Measurements from ENCODE around the gene PNMT. TPM values are rescaled to one million over a fixed set of nuclear protein-coding genes. Genes with fewer than 3 reads are reported as not detected.

Gene PNMT
- total and polyA plus RNA-seq, 2 donors (not counting 3 experiments of a cell fraction or from before 2014, with no cell fraction given): 0.11 TPM; not detected in 1

DNA sequence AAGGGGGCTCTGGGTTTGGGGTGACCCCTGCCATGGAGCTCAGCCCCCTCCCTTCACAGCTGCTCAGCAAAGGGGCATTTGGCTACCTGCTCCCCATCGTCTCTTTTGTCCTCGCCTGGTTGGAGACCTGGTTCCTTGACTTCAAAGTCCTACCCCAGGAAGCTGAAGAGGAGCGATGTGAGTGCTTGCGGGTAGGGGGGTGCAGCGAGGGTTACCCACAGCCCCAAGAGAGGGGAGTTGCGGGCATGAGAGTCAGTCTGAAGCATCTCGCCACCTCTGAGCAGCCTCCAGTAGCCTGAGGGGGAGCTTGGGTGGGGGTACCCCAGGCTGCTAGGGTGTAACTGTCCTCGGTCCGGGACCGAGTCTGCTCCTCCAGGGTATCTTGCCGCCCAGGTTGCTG is 9.9 kb upstream of the PNMT start:
- Histone ChIP-seq H3K27ac (ENCODE audit: insufficient read depth, low read depth, low read length) (no peak overlapping the region), H3K4me1 (ENCODE audit: control insufficient read depth, extremely low read depth, insufficient read depth, low read length) (peaks cover 16% of the 10 kb centered on the region), H3K9me3 (replicated peaks; ENCODE audit: control insufficient read depth, insufficient read depth, low read length) (no peaks in the 10 kb centered on the region), H2AFZ (ENCODE audit: low read depth, low read length) (no peak overlapping the region), H3K27me3 (ENCODE audit: control insufficient read depth in 2 of 2, insufficient read depth in 2 of 2, low read length in 2 of 2) (no peaks in the 10 kb centered on the region), H3K79me2 (ENCODE audit: control insufficient read depth, insufficient read depth, low read length) (no peaks in the 10 kb centered on the region), H3K9ac (replicated peaks; ENCODE audit: extremely low read depth, insufficient read depth, low read length) (no peak overlapping the region), H4K20me1 (replicated peaks; ENCODE audit: control insufficient read depth, extremely low read depth, insufficient read depth, low read length) (no peaks in the 10 kb centered on the region), H3K36me3 (ENCODE audit: control insufficient read depth in 2 of 2, extremely low read depth in 1 of 2, insufficient read depth in 2 of 2, low read length in 2 of 2) (peaks cover 0 to 2% of the 10 kb centered on the region in 2 experiments), H3K4me2 (ENCODE audit: insufficient read depth, low read length) (no peak overlapping the region), H3K9me1 (replicated peaks; ENCODE audit: control insufficient read depth, extremely low read depth, insufficient read depth, low read length) (no peaks in the 10 kb centered on the region), H3K4me3 (replicated peaks in 1 of 3; ENCODE audit: insufficient read depth in 1 of 3, low read depth in 1 of 3, low read length in 3 of 3) (no peak overlapping the region)
- ChIA-PET POLR2A (no interaction called here), CTCF (interaction anchor here (1.1 kb wide), 1 partner anchor 35 kb away, joined by 3 read pairs; no protein-coding TSS in a partner anchor)
- dilution Hi-C loops (cut with MboI; ENCODE audit: extremely low pct_ligation_motif_present, low sequenced_read_pairs) (no loop called here), intact Hi-C loops (cut with micrococcal nuclease) (no loop called here)
- DNase-seq (ENCODE audit: low read depth, low spot score): no peak
- no peak for FAIRE-seq
- no TSS peak for BruUV-seq (replicated peaks)
- TF ChIP-seq, protein P1, sequence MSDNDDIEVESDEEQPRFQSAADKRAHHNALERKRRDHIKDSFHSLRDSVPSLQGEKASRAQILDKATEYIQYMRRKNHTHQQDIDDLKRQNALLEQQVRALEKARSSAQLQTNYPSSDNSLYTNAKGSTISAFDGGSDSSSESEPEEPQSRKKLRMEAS (IDR thresholded peaks at IDR 0.05; ENCODE audit: insufficient read depth, insufficient read length): no peak
- no peak for TF ChIP-seq EZH2 (IDR thresholded peaks at IDR 0.05; ENCODE audit: borderline replicate concordance, low read depth, low read length, severe bottlenecking)

DNA sequence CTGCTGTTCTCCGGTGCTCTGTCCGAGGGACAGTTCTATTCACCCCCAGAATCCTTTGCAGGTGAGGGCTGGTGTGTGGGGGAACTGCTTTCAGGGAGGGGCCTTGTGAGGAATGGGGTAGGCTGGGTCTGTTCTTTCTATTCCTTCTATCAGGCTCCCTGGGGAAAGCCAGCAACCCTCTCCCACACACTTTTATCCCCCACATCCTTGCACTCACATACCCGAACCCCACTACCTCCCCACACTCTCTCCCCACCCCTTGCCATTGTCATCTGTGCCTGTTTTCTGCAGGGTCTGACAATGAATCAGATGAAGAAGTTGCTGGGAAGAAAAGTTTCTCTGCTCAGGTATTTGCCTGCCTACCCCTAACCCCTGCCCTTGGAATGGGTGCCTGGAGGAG is 9.5 kb upstream of the PNMT start:
- Histone ChIP-seq H3K9me1 (replicated peaks; ENCODE audit: control insufficient read depth, extremely low read depth, insufficient read depth, low read length) (no peaks in the 10 kb centered on the region), H2AFZ (ENCODE audit: low read depth, low read length) (no peak overlapping the region), H3K4me2 (ENCODE audit: insufficient read depth, low read length) (no peak overlapping the region), H3K9me3 (replicated peaks; ENCODE audit: control insufficient read depth, insufficient read depth, low read length) (no peaks in the 10 kb centered on the region), H3K36me3 (ENCODE audit: control insufficient read depth in 2 of 2, extremely low read depth in 1 of 2, insufficient read depth in 2 of 2, low read length in 2 of 2) (peaks cover 0 to 2% of the 10 kb centered on the region in 2 experiments), H3K4me1 (ENCODE audit: control insufficient read depth, extremely low read depth, insufficient read depth, low read length) (peaks cover 16% of the 10 kb centered on the region), H4K20me1 (replicated peaks; ENCODE audit: control insufficient read depth, extremely low read depth, insufficient read depth, low read length) (no peaks in the 10 kb centered on the region), H3K27ac (ENCODE audit: insufficient read depth, low read depth, low read length) (no peak overlapping the region), H3K9ac (replicated peaks; ENCODE audit: extremely low read depth, insufficient read depth, low read length) (no peak overlapping the region), H3K27me3 (ENCODE audit: control insufficient read depth in 2 of 2, insufficient read depth in 2 of 2, low read length in 2 of 2) (no peaks in the 10 kb centered on the region), H3K4me3 (replicated peaks in 1 of 3; ENCODE audit: insufficient read depth in 1 of 3, low read depth in 1 of 3, low read length in 3 of 3) (no peak overlapping the region), H3K79me2 (ENCODE audit: control insufficient read depth, insufficient read depth, low read length) (no peaks in the 10 kb centered on the region)
- FAIRE-seq: no peak
- CTCF ChIA-PET: interaction anchor here (1.1 kb wide), 1 partner anchor 35 kb away, joined by 3 read pairs; no protein-coding TSS in a partner anchor
- DNase-seq (ENCODE audit: low read depth, low spot score): no peak
- BruUV-seq (replicated peaks): no TSS peak
- dilution Hi-C loops (cut with MboI; ENCODE audit: extremely low pct_ligation_motif_present, low sequenced_read_pairs) (no loop called here), intact Hi-C loops (cut with micrococcal nuclease) (no loop called here)
- TF ChIP-seq MYC (IDR thresholded peaks at IDR 0.05; ENCODE audit: low read depth, low read length): no peak
- no peak for TF ChIP-seq GATA2 (IDR thresholded peaks at IDR 0.05; ENCODE audit: insufficient read depth, insufficient read length, low read depth, low read length)
- TF ChIP-seq, protein P2, sequence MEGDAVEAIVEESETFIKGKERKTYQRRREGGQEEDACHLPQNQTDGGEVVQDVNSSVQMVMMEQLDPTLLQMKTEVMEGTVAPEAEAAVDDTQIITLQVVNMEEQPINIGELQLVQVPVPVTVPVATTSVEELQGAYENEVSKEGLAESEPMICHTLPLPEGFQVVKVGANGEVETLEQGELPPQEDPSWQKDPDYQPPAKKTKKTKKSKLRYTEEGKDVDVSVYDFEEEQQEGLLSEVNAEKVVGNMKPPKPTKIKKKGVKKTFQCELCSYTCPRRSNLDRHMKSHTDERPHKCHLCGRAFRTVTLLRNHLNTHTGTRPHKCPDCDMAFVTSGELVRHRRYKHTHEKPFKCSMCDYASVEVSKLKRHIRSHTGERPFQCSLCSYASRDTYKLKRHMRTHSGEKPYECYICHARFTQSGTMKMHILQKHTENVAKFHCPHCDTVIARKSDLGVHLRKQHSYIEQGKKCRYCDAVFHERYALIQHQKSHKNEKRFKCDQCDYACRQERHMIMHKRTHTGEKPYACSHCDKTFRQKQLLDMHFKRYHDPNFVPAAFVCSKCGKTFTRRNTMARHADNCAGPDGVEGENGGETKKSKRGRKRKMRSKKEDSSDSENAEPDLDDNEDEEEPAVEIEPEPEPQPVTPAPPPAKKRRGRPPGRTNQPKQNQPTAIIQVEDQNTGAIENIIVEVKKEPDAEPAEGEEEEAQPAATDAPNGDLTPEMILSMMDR (IDR thresholded peaks at IDR 0.05; ENCODE audit: extremely low read depth in 1 of 2, insufficient read depth in 1 of 2, low read depth in 1 of 2, low read length in 2 of 2): no peak
- TF ChIP-seq POLR2AphosphoS5 (IDR thresholded peaks at IDR 0.05; ENCODE audit: insufficient read depth, low read depth, low read length): no peak
- no peak for TF ChIP-seq JUN (IDR thresholded peaks at IDR 0.05; ENCODE audit: borderline replicate concordance, insufficient read depth, insufficient read length, low read depth)
- TF ChIP-seq, protein P1 (IDR thresholded peaks at IDR 0.05; ENCODE audit: insufficient read depth, insufficient read length): no peak
- no peak for TF ChIP-seq POLR2A (IDR thresholded peaks at IDR 0.05; ENCODE audit: low read depth, low read length)
- TF ChIP-seq FOS (IDR thresholded peaks at IDR 0.05; ENCODE audit: borderline replicate concordance, insufficient read depth, low read length): no peak
- TF ChIP-seq EZH2 (IDR thresholded peaks at IDR 0.05; ENCODE audit: borderline replicate concordance, low read depth, low read length, severe bottlenecking): no peak
- POLR2A ChIA-PET: no interaction called here

All from endothelial cell of umbilical vein (primary cell).